Activated CD8-positive, alpha-beta memory T cell treated with anti-CD3 and anti-CD28 coated beads, Interleukin-2, amount 50 U/mL, for 1 hour (primary cell): Measurements from ENCODE around the gene SMIM35.

ENCODE experiments used
- DNase-seq: peaks from one replicate; pipeline ENCODE4 v3.0.0-alpha.2; 2020; ENCODE audit errors: extremely low read depth

The SMIM35 gene

DNA sequence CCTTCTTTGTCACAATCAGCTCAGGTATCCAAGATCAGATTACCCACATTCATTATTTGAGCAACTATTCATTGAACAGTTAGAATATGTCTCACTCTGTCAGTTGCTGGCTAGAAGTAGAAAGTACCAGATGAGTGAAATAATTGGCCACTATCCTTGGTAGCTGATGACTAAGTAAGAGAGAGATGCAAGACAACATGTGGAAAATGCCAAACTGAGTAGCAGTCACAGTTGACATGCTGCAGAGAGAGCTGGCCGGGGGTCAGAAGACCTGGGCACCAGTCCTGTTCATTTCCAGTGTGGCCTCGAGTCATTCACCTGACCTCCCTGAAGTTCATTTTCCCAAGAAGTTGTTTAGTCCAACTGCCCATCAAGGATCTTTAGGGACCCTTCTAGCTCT is 22.5 kb upstream of the SMIM35 start:
- no peak for DNase-seq

DNA sequence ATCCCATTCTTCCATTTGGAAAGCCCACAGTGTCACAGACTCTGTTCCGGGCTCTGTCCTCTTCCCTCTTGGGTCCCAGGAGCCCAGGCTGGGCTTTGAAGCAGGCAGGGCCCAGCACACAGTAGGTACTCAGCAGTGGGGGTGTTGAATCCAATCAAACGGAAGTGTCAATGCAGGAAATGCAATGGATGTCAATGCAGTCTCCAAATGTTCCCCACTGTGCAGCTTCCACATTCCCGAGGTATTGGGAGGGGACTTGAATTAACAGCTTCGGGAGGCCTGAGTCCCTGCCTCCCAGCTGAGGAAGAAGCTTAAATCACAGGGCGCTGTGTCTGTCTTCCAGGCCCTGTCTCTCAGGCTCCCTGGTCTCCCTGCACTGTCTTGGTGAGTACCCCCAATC is 21.8 kb upstream of the SMIM35 start:
- DNase-seq = no peak

DNA sequence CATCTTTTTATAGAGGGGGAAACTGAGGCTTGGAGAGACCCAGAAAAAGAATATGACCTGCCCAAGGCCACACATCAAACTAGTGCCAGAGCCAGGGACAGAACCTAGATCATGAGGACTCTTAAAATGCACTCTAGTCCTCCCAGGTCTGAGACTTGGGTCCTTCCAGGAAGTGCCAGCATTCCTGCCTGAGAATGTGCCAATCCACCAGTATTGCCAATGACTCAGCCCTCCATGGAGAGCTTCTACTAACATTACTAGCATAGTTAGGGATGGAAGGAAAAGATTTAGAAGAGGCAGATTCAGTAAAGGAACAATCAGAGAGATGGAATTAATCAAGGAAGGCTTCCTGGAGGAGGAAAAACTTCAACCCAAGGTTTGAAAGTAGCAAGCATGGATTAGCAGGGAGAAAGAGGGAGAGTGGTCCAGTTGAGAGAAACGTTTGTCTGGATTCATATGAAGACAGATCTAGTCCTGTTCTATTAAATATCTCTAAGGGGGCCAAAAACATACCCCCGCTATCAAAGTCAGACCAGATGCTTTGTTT is 20.1 kb upstream of the SMIM35 start:
- DNase-seq = no peak

DNA sequence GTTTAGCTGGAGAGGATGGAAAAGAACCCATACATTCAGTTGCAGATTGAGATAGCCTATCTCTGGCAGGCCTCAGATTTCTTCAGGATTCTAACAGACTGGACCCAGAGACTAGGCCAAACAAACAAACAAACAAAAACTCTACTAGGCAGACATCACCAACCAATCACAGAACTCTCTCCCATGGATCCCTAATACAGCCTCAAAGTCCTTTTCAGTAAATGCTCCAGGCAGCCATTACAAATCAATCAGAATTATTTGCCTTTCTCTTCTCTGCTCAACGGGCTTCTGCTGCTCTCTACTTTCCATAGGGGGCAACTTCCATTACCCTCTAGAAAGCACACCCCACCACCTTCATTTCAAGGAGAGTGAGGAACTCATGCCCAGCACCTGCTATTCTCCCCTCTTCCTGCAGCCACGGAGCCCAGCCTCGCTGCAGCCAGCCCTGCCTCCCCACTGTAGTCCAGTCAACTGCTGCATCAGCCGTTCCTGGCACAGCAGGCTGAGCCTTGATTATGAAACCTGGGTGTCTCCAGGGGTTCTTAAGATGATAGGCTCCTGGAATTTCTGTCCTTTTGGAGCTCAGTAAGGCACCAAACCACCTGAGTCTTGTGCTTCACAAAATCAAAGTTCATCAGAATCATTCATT is 19.0 kb upstream of the SMIM35 start:
- no peak for DNase-seq

DNA sequence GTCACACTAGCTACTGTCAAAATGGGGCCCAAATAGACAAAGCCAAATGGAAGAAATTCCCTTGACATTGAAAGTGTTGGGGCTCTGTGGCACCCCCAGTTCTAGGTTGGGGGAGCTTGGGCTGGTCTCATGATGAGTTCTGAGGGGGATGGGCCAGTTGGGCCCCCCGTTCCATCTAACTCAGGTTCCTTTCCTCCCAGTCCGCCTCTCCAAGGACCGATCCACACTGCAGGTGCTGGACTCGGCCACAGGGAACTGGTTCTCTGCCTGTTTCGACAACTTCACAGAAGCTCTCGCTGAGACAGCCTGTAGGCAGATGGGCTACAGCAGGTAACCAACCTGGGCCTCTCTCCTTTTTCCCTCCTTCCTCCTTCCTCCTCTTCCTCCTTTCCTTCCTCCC is 17.7 kb upstream of the SMIM35 start:
- DNase-seq = no peak

DNA sequence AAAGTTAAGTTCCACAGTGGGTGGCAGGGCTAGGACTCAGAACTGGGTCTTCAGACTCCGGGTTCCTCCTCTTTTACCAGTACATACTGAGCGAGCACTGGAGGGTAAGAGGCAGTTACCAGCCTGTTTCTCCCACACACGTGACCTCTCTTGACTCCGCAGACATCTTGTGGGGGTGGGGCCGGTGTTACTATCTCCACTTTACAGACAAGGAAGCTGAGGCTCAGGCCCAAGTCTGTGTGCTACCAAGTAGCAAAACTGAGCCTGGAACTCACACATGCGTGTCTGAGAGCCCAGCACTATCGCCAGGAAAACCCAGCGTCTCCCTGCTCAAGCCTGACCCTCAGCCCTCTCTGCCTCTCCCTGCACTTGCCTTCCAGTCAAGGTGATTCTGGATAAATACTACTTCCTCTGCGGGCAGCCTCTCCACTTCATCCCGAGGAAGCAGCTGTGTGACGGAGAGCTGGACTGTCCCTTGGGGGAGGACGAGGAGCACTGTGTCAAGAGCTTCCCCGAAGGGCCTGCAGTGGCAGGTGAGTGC is 16.0 kb upstream of the SMIM35 start:
- no peak for DNase-seq

DNA sequence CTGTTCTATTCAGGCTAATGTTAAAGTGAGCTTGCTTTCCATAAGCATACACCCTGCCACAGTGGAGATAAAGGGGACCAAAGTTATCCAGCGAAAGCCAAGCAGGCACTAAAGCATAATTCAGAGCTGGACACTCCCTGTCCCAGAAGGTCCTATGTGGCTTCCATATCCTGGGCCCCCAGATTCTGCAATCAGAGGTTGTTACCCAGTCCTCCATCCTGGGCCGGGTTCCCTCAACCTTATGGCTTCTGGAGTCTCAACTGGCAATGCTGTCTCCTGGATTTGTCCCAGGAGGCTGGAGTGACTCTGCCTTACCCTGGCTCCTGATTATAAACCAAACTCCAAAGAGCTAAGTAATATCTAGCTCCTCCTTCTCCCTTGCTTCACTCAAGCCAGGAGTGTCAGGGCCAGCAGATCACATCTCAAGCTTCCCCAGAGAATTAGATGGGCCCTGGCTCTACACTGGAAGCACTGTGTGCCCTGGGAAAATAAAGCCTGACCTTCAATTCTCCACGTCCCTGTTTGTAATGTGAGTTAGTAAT is 14.0 kb upstream of the SMIM35 start:
- DNase-seq = no peak

DNA sequence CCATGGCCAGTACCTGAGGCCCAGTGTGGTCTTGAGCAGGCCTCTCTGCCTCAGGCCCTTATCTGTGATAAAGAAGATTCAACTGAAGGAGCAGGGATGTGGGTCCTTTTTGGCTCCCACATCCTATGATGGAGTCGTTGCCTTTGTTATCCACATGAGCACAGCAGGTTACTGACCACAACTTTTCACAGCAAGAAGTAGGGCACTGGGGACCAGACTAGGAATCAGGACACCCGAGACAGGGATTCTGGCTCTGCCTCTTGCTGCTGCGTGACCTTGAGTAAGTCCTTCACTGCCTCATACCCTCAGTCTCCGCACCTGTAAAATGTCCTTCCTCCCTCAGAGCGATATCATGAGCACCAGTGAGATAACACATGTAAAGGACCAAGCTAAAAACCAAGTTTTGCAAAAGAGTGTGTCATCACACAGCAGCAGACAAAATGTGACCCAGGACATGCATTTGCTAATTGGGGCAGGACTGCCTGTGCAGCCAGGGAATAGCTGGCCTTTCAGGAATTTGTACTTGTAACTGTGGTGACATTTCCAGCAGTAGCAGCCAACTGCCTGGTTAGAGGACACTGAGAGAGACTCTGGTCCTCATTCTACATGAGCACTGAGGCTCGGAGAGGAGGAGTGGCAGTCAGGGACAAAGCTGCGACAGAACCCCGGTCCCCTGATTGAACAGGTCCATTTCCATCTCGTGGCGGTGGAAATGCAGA is 13.2 kb upstream of the SMIM35 start:
- DNase-seq = no peak

DNA sequence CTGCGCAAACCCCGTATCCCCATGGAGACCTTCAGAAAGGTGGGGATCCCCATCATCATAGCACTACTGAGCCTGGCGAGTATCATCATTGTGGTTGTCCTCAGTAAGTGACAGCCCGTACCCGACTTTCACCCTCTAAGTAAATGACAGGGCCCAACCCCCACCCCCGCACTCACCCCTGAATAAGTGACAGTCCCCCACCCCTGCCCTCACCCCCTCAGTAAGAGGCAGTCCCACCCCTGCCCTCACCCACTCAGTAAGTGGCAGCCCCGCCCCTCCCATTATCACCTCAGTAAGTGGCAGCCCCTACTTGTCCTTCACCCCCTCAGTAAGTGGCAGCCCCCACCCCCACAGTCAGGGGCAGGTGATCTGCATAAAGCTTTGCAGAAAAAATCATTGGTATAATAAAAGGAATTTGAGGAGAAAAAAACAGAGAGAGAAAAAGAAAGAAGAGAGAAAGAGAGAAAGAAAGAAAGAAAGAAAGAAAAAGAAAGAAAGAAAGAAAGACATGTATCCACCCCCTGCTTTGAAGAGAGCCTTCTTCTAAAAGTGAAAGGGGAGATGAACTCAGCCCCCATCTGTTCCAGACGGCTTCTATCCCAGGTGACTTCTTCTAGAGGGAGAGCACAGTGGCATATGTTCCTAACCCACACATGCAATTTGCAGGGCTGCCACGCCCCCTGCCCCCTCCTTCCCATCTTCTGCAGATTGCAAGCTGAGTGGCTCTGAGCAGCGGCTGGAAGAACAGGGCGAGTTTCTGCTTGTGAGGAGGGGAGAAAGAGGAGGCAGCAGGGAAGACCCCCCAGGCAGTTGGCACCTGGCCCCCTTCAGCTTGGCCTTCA is 12.5 kb upstream of the SMIM35 start:
- DNase-seq = no peak

DNA sequence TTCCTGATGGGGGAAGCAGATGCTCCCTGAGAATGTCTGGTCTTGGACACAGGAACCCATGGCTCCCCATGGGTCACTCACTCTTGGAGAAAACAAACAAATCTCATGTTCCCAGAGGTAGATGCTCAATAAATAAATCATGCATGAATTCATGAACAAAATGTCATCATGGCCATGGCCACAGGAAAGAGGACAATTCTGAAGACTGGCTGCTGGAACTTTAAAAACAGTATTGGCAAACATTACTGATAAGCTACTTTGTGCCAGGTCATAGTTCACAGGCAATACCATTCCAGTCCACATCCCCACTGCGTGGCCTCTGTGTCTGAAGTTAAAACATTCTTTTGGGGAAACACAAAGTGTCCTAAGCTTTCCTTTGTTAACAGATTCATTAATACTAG is 9.2 kb upstream of the SMIM35 start:
- no peak for DNase-seq

DNA sequence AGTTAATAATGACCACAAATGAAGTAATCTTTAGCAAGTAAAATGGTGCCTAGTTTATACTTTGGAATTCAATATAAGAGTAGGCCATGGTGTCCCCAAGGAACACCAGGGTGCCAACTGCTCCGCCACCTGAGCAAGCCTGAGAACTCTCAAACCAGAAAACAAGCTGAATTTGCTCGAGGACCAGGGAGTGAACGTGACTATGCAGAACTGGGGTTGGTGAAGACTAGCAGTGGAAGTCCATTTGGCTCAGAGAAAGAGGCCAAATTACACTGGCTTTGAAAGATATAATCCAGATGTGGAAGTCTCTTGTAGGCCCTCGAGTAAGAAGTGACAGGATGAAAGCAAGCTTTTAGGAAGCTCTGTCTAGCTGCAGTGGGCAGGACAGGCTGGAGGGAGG is 8.7 kb upstream of the SMIM35 start:
- no peak for DNase-seq

DNA sequence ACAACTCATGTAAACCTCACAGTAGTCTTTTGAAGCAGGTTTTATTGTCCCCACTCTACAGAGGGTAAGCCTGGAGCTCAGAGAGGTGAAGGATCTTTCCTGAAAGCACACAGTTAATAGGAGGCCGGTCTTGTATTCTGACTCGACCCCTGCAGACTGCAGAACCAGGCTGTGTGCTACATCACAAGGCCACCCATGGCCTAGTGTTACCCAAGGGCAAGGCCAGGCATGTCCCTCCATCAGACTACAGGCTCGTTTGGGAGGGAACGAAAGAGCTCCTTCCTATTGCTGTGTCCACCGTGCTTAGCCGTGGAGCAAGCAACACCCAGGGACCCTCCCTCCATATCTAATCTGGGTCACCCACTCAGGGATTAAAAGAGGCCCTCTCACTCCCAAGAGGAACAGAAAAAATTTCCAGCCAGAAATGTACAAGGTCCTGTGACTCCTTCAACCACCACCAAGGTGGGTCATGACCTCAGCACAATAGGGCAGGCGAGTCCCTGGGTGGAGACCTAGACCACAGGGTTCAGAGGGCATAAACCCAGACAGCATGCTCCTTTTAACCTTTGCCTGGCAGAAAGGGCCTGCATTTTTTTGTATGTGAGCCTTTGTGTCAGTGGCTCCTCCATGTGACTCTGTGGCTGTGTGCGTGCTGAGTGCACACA is 6.3 kb upstream of the SMIM35 start:
- no peak for DNase-seq

DNA sequence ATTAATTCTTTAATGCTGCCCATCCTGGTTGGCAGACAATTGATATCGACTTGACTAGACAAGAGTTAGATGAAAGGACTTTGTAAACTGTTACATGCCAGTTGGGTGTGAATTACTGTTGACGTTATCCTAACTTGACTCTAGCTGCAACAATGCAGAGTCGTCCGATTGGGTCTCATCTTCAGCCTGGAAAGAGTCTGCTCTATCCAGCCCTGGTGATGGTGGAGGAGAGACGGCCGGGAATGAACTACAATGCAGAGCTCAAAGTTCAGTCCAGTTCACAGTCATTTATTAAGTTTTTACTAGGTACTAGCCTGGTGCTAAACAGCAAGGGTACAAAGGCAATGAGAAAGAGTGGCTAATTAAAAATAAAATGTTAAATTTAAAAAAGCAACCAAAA is 4.9 kb upstream of the SMIM35 start:
- DNase-seq = no peak

DNA sequence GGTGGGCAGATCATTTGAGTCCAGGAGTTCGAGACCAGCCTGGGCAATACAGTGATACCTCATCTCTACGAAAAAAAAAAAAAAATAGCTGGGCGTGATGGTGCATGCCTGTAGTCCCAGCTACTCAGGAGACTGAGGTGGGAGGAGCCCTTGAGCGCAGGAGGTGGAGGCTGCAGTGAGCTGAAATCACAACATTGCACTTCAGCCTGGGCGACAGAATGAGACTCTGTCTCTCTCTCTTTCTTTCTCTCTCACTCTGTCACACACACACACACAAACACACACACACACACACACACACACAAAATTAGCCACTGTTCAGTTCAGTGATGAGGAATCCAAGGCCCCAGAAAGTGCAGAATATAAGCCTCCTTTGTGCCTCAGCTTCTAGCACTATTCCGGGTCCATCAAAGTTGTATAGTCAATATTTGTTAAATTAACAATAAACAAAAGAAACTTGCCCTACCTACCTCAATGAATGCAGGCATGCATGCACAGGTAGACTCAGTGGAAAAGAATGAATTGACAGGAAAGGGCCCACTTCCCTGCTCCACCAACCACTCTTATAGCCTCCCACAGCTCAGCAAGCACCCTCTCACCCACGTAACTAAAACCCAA is 3.9 kb upstream of the SMIM35 start:
- DNase-seq = no peak

DNA sequence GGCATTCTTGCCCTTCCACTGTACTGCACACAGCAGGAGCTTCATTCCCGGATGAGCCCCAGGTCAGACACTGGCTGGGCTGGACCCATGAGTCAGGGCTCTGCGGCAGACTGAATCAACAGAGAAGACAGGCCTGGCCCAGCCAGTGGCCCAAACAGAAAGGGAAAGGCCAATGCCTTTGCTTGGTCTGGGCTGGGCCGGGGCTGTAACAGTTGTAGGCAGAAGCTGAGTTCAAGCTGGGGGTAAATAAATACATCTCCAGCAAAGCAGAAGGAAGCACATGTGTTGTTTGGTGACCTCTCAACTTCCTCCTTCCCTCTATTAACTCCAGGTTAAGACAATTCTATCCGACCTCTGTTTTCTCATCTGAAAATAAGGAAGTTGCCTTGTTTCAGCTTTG is 1.8 kb upstream of the SMIM35 start:
- DNase-seq = no peak

DNA sequence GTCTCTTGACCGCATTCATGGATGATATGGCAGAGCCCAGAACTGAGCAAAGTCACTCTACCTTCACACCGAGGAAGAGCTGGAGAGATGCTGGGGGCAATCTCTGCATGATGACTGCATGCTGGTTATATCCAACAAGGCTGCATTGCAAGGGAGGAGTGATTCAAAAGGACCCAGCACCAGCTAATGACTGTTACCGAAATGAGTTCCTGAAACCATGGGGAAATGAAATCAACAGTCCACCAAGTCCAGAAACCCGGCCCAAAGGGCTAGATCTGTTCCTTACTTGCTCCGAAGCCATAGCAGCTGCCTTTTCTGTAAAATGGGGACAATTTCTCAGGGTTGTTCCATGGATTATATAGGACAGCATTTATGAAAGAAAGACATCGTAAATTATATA is 1.2 kb upstream of the SMIM35 start:
- no peak for DNase-seq

DNA sequence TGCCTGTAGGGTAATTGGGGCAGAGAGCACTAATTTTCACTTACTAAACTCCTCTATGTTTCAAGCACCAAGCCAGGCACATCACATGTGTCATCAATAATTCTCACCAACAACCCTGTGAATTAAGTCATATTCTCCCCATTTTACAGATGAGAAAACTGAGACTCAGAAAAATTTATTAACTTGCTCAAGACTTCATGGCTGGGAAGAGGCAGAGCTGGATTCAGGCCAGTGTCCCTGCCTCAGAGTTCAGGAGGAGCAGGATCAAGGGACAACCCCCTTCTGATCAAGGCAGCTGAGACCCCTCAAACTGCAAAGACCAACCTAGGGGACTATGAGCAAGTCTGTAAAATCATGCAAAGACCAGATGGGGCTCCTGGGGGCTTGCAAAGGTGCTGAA is 2.1 kb downstream of the SMIM35 start:
- no peak for DNase-seq

DNA sequence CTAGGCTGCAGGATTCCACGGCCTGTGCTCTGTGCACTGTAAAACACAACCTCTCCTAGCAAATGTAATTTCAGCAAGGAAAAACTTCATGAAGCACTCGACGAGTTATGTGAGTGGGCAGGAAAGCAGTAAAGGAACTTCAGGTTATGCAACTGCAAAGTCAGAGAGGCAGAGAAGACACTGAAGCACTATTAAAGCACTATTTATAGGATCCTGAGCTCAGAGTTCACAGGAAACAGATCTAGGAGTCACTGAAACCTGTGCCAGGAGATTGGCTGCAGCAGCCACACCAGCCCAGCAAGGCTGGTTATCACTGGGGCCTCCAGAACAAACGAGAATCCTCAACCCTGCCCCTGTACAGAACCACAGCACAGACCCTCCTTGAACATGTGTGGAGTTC is 2.5 kb downstream of the SMIM35 start:
- no peak for DNase-seq

DNA sequence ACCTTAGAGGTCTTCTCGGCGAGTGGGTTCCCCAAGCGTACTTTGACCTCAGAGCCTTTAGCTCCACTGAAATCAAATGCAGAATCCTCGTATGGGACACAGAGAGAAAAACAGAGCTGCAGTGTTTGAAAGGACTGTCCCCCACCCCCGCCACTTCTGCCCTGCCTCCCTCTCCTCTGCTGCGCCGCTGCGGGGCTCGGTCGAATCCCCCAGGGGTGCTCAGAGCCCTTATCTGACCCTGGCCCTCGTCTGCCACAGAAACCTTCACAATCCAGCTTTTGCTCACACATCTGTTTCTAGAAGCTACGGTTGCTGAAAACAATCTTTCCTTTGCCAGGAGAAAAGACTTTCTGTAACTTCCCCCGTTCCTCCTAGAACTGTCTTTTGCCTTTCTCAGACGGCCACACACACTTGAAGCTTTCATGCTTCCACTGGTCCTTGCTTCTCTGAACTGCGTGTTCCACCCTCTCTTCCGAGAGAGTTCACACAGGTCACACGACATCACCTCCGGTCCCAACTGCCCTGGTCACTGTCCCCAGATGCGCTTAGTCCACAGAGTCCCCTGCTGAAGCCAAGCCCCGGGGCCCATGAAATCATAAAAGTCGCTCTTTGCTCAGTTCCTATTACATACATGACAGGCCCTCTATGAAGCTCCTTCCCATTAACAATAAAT is 3.7 kb downstream of the SMIM35 start:
- no peak for DNase-seq

DNA sequence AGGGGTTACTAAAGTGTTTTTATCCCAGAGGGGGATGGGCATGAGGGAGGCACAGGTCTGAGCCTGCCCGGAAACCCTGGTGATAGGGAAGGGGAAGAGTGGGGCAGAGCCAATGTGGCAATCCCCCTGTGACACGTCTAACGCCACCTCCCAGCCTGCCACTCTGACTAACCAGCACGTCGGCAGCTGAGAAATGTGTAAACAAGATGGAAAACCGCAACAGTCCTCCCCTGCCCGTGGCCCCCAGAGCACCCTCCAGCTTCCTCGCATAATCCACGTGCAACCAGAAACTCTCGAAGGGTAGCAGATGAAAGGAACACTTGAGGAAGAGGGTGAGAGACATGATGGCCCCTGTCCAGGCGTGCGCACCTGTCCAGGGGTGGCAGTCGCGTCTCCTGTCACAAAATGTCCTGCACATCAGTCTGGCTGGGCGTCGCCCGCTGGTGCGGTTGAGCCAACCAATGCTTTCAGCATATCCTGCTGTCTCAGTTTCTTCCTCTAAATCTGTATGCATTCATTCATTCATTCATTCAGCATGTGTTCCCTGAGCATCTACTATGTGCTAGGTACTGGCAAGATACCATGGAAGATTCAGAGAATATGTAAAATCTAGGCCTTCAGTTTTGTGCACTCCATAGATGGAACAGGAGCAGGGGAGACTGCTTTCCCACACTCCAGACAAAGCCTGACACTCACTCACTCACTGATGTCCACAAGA is 5.4 kb downstream of the SMIM35 start:
- no peak for DNase-seq
